Activated CD4-positive, alpha-beta T cell treated with anti-CD3 and anti-CD28 coated beads, Interleukin-2, Interleukin-6, amounts not matched to agents 100 ng/mL and 50 ng/mL, durations not matched to agents 16 hours and 8 hours (primary cell): ENCODE measurements around the gene DST.
"Not testable (repeated sequence)": the region's sequence is repeated elsewhere in the genome, so short reads cannot be mapped to it uniquely, and the experiment has no call there.

Experiments
- DNase-seq: peaks from one replicate; pipeline ENCODE4 v3.0.0-alpha.2; 2020

DST gene

DNA sequence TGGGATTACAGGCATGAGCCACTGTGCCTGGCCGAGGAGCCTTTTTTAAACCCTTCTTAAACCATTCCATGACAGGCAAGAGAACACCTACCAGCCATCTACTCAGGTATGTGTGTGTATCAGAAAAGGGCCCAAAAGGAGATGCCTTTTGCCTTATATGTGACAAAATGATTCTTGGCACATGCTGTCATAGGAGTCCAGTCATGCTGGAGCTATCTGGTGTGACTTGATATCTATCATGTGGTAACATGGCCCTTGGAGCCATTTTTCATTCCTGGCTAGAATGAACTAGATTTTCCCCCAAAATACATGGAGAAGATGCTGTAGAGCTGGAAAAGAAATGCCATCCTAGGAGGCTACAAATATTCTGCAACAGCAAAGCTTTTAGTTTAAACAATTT, 129.1 kb downstream of the DST start:
- DNase-seq: no peak

DNA sequence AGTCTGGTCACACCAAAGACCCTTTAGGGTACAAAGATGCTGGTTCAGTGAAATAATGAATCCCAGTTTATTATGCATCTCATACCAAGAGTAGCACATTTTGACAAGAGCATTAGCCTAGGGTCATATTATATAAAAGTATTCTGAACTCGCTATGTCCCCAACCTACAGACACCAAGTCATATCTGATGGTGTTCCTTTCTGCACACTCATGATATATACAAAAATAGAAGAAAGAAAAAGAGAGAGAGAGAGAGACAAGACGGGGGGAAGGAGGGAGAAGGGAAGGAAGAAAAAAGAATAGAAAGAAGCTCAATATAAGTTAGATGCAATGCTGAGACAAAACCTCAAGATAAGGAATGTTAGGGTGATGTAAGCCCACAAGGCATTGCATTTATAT, 131.1 kb downstream of the DST start:
- DNase-seq: no peak

GRCh38 chr6:56510984-56511531, 131.6 kb downstream of the DST start:
- no peak for DNase-seq

- no peak for DNase-seq
Measured at GRCh38 chr6:56509031-56509430, 133.7 kb downstream of the DST start.

DNA sequence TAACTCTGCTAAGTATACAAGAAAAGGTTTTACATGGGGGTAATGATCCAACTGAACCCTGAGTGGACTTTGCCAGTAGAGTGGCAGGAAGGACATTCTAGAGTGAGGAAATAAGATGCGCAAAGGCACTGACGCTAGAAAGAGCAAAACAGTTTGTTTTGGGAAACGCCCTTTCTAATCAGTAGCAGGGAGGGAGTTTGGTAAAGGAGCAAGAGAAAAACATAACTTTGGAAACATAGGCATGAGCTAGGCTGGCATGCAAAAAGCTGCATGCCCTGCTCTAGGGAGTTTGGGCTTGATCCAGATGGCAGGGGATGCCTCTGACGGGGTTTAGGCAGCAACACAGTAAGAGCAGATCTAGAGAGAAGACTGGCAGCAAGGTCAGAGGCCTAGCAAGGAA, 135.2 kb downstream of the DST start:
- DNase-seq: no peak

DNA sequence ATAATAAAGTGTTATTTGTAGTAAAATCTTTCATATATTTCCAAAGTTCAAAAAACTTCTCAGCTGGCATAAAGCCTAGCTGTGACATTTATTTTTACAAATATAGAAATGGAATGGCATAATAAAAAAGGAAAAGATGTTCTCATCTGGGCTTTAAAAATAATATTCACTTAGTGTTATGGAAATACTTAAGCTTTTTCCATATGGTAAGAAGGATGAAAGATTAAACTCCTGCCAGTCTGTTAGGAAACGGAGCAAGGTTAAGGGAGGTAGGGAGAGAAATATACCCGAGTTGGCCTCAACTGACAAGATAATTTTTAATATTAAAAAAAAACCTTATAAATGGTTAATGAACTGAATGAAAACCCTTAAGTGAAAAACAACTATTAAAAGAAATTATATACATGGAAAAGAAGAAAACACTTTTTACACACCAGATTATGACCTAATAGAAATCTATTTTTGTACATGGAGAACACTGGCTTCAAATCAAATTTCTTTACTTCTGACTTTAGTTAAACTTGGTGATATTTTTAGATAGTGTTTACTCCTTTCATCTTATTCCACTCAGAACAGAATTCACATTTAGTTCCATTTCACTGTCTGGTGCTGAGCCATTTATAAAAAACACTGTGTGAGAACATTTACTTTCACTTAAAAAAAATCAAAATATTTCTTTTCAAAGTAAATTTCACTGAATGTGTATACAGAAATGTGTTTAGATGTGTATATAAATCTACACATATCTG, 137.0 kb downstream of the DST start:
- DNase-seq: no peak

DNA sequence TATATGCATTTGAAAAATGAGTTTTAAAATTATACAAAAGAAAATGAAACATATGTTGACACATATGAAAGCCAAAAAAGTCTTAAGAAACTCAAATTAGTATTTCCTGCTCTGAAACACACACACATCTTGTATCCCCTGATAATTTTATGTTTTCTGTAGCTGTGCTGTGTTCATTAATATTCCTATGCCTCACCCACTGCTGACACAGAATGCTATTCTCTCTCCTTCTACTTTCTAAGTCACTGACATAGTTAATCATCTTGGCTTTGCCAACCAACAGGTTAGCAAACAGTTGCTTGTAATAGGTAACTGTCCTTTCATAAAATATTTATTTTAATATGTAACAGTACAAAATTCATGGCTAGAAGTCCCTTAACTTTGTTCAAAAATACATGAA, 140.7 kb downstream of the DST start:
- DNase-seq: no peak

GRCh38 chr6:56499095-56499494, 143.6 kb downstream of the DST start:
- DNase-seq: no peak

DNA sequence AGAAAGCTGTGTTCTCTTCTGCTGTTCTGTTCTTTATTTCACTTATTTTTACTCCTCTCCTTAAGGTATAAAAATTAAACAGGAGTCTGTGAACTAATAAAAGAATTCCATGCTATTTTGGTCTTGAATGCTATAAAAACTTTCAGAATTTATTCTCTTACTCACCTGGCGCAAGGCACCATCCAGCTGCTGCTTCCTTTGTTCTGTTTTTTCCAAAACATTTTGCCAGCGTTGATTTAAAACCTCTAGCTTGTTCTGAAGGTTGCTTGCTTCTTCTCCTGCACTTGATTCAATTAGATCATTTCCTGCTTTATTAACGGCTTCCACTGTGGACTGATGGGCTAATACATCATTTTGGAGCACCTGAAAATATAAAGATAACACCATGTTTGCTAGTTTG, 145.0 kb downstream of the DST start:
- no peak for DNase-seq

GRCh38 chr6:56497240-56497639, 145.4 kb downstream of the DST start:
- no peak for DNase-seq

DNA sequence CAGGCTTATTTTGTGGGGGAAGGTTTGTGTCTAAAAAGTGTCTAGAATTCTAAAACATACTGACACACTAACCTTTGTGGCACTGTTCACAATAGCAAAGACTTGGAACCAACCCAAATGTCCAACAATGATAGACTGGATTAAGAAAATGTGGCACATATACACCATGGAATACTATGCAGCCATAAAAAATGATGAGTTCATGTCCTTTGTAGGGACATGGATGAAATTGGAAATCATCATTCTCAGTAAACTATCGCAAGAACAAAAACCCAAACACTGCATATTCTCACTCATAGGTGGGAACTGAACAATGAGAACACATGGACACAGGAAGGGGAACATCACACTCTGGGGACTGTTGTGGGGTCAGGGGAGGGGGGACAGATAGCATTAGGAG, 146.0 kb downstream of the DST start:
- DNase-seq: not testable (repeated sequence)

GRCh38 chr6:56495654-56496053, 147.0 kb downstream of the DST start:
- DNase-seq: no peak

GRCh38 chr6:56491606-56492328, 150.9 kb downstream of the DST start:
- DNase-seq: no peak

DNA sequence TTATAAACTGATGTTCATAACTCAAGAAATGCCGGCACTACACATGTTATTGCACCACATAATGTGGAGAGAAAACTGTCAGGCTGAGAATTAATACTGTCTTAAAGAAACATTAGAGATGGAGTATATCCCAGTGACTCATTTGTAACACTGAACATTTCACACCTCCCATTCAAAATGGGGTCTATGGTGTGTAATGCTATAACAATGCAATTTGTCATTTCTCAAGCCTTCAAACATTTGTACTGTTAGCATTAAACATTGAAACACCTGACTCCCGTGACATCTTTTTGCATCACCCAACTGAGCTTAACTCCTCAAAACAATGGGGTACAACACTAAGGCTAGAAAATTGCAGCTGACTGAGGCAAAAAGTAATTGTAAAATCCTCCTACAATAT, 151.7 kb downstream of the DST start:
- DNase-seq: no peak

DNA sequence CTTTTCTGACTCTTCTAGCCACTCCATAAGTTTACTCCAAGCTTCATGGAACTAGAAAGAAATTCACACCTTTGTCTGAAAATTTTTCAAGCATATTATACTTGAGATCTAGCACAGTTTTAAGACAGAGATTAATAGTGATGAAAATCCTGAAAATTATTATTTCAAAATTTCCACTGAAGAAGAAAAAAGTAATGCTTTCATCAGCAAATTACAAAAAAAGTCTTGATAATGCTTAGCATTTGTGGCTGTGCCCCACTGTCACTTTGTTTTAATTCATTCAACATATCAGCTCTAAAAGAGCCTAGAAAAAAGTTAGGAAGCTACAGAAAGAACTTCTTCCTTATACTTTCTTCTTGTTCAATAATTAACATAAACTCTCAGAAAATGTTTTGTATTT, 153.1 kb downstream of the DST start:
- no peak for DNase-seq

GRCh38 chr6:56488281-56488680, 154.4 kb downstream of the DST start:
- no peak for DNase-seq

- no peak for DNase-seq
Measured at GRCh38 chr6:56486681-56487080, 156.0 kb downstream of the DST start.

DNA sequence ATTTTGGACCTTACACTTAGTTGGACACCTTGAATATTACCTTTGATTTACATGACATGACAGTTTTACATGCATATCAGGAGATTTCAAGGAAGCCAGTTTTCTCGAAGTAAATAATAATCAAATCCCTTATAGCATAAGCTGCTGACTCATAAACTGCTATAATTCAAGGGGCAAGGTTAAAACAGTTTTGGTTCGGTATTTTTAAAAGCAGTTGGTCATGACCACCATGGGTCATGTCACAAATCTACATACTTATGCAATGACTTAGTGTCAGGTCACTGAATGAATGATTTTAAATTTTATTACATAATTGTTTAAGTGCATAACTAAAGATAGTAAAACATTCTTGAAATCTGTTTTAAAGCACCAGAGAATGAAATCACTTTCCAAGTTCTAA, 158.0 kb downstream of the DST start:
- DNase-seq: no peak

DNA sequence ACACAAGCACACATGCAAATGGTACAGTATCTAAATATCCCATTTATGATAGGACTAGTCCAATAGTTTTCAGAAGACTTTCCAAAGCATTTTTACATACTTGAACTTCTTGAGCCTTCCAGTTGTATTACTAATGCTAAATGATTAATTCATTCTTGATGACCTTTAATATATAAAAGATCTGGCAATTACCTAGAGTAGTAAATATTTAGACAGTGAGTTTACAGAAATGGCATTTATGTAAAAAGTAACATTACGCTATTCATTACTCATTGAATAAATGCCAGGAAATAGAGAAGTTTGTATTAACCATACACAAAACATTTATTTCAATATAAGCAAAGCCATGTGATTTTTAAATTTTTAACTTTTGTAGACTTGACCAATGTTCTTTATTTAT, 158.8 kb downstream of the DST start:
- no peak for DNase-seq

GRCh38 chr6:56482525-56482924, 160.2 kb downstream of the DST start:
- DNase-seq: no peak

DNA sequence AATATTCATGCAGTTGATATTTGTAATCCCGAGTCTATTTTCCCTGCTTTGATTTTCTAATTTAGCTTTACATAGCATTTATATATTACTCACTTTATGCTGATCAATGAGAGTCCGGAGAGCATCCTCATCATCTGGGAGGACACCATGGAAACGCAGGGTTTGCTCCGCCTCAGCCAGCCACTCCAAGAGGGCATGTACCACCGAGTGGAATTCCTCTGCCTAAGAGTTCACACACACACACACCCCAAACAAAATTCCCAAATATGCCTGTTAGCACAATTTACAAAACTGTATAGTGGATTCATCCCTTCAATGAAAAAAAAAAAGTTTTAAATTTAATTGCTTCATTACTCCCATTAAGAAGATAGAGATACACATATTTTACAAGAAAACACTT, 160.7 kb downstream of the DST start:
- DNase-seq: no peak

- DNase-seq: no peak
Measured at GRCh38 chr6:56480654-56481337, 161.9 kb downstream of the DST start.

DNA sequence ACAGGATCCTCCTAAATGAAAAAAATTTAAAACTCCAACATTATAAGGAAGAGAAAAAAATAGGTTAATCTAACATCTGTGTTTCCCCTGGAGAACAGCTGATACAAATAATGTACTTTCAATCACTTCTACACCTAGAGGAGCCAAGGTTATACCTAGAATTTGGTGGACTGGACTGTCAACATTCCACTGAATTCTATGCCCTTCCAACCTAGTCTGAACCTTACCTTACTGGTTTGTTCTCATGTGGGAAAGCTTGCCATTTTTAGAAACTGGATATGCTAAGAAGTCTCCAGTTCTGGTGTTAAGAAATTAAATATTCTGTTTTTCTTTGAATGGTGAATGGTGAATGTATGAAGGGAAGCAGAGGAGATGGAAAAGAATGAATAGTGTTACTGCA, 162.4 kb downstream of the DST start:
- DNase-seq: no peak

DNA sequence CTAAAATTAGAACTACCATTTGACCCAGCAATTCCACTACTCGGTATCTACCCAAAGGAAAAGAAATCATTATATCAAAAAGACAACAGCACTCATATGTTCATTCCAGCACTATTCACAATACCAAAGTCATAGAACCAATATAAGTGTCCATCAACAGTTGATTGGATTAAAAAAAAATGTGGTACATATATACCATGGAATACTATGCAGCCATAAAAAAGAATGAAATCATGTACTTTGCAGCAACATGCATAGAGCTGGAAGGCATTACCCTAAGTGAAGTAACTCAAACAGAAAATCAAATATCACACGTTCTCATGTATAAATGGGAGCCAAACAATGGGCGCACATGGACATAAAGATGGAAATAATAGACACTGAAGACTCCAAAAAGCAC, 163.3 kb downstream of the DST start:
- DNase-seq: no peak
